Measurements from ENCODE around the gene RACGAP1. TPM values are rescaled to one million over a fixed set of nuclear protein-coding genes. Genes with fewer than 3 reads are reported as not detected.

The RACGAP1 gene
- total RNA-seq, 2 donors from 2014 or later = 2.6 to 3.3 TPM

- Histone ChIP-seq H3K36me3 (no peaks in the 10 kb centered on the region), H3K27me3 (no peaks in the 10 kb centered on the region), H3K4me3 (no peak overlapping the region), H3K27ac (no peak overlapping the region), H3K9me3 (no peaks in the 10 kb centered on the region), H3K4me1 (peaks cover 0 to 9% of the 10 kb centered on the region in 2 donors)
- TF ChIP-seq CTCF (IDR thresholded peaks at IDR 0.05) = no peak
- DNase-seq (ENCODE audit: low spot score) = no peak
These were observed 77.6 kb downstream of the RACGAP1 start for GRCh38 chr12:49947593-49948226.

- Histone ChIP-seq H3K9me3 (no peaks in the 10 kb centered on the region), H3K4me3 (no peak overlapping the region), H3K27me3 (no peaks in the 10 kb centered on the region), H3K4me1 (peaks cover 0 to 9% of the 10 kb centered on the region in 2 donors), H3K36me3 (no peaks in the 10 kb centered on the region), H3K27ac (no peak overlapping the region)
- TF ChIP-seq CTCF (IDR thresholded peaks at IDR 0.05) = no peak
- no peak for DNase-seq (ENCODE audit: low spot score)
These were observed 78.8 kb downstream of the RACGAP1 start for GRCh38 chr12:49946497-49946896.

GRCh38 chr12:49946086-49946485 lies 79.2 kb downstream of the RACGAP1 start:
- Histone ChIP-seq H3K27me3 (no peaks in the 10 kb centered on the region), H3K4me3 (no peak overlapping the region), H3K36me3 (no peaks in the 10 kb centered on the region), H3K27ac (peak overlapping the region; percentile 28 to 36), H3K4me1 (peaks cover 0 to 9% of the 10 kb centered on the region in 2 donors), H3K9me3 (no peaks in the 10 kb centered on the region)
- no peak for TF ChIP-seq CTCF (IDR thresholded peaks at IDR 0.05)
- DNase-seq (ENCODE audit: low spot score) = no peak

- Histone ChIP-seq H3K36me3 (no peaks in the 10 kb centered on the region), H3K27me3 (no peaks in the 10 kb centered on the region), H3K9me3 (no peaks in the 10 kb centered on the region), H3K4me1 (peaks cover 0 to 9% of the 10 kb centered on the region in 2 donors), H3K4me3 (peak overlapping the region; percentile 6 to 41), H3K27ac (peak overlapping the region; percentile 28 to 36)
- peak; percentile 87 to 91 for TF ChIP-seq CTCF (IDR thresholded peaks at IDR 0.05)
- peak; percentile 90 for DNase-seq (ENCODE audit: low spot score)
These were observed 79.8 kb downstream of the RACGAP1 start for GRCh38 chr12:49945394-49946080.

GRCh38 chr12:49944718-49945117 lies 80.6 kb downstream of the RACGAP1 start:
- H3K27ac ChIP-seq = peak overlapping the region in 1 of 2 donors; percentile 36
- no peaks in the 10 kb centered on the region for H3K27me3 ChIP-seq
- DNase-seq (ENCODE audit: low spot score) = no peak
- TF ChIP-seq CTCF (IDR thresholded peaks at IDR 0.05) = no peak
- no peaks in the 10 kb centered on the region for H3K36me3 ChIP-seq
- H3K4me3 ChIP-seq = no peak overlapping the region
- H3K9me3 ChIP-seq = no peaks in the 10 kb centered on the region
- peaks cover 0 to 9% of the 10 kb centered on the region in 2 donors for H3K4me1 ChIP-seq
